HG03196 (cell line): Measurements from ENCODE around the gene CS.
A peak's percentile ranks its signal among the peaks of the same experiment; 100 is the strongest.

Experiments used
- ATAC-seq: cut with Tn5 transposase; IDR thresholded peaks from one replicate; pipeline ENCODE4 v1.9.1; 2021; ENCODE audit not compliant: unreplicated experiment

The CS gene

DNA sequence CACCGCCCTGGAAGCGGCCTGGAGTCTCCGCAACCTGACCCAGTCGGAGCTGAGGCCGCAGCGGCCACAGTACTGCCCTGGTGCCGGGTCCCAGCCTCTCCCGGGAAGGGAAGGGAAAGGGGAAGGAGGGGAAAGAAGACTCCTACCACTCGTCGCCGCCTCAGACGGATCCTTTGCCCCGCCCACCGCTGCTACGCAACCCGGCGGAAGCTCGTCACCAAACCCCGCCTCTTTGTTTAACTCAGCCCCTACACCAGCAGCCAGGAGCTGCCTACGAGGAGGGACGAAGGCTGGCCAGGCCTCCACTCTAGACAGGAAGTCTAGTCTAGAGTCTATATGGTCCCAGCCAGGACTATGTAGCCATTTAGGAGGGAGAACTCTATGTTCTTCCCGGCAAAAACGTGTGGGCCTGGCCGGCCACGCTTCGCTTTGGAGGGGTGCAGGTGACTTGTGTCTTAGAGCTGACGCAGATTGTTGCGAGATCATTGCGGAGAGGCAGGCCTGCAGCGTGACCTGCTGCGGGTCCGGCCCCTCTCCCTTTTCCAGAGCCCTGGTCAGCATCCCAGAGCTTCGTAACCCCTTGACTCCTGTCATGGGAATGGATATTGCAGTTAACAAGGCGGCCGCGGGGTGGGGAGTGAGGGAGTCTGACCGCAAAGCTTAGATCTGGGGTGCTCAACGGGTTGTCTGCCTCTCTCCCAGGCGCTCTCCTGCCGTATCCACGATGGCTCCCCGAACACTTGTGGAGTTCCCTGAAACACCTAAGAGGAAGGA, 78.2 kb downstream of the CS start, which contains the start of gene RNF41:
RNF41 (minus strand) TSS at position 166 of the 774 bp plus-strand sequence. CDS start 7,875 bp downstream, outside the sequence.
- ATAC-seq = peak; percentile 76
